Superior temporal gyrus (tissue), 1 donor: ENCODE measurements around the gene RAD51.
"Not testable (repeated sequence)": the region's sequence is repeated elsewhere in the genome, so short reads cannot be mapped to it uniquely, and the experiment has no call there.

Experiments
- DNase-seq: peaks from one replicate; pipeline ENCODE4 v3.0.0-alpha.2; 2016; ENCODE audit errors: extremely low spot score

RAD51 gene

DNA sequence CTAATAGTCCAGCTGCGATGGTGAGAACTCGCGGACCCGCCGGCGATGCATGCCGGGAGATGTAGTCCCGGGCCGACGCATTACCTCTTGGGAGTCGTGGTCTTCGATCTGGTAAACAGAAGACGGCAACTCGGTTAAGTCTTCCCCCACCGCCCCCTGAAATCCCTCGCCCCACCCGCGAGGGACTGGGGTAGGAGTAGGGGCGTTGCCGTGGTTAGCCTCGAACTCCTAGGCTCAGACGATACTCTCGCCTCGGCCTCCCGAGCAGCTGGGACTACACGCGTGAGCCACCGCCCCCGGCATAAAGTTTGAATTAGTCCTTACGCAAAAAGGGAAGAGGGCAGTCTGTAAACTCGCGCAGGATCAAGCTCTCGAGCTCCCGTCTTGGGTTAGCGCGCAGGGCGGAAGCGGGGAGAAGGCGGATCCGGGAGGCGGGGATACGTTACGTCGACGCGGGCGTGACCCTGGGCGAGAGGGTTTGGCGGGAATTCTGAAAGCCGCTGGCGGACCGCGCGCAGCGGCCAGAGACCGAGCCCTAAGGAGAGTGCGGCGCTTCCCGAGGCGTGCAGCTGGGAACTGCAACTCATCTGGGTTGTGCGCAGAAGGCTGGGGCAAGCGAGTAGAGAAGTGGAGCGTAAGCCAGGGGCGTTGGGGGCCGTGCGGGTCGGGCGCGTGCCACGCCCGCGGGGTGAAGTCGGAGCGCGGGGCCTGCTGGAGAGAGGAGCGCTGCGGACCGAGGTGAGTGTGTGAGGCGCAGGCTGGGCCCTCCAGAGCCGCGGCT, at the start of gene RAD51:
Gene RAD51, plus strand, starts transcription at position 487 of the 781 bp plus-strand sequence. CDS start 3,585 bp downstream, outside the sequence.
- peak; percentile 92 for DNase-seq

- DNase-seq: no peak
These were observed 47.5 kb upstream of the RAD51 start for GRCh38 chr15:40647523-40647922.

DNA sequence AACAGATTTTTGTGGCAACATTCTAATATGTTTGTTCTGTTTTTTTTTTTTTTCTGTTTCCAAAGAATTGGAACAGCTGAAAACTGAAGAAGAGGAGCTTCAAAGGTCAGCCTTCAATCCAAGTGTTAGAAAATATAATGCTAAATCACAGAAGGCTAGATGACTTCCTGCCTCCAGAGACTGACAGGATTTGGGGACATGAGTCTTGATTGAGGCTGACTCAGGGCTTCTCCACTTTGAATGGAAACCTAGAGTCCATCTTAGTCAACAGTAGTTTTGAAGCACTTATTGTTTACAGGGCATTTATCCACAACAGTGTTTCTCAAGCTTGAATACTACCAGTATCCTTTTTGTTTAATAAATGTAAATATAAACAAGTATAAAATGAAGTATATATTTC, 44.5 kb upstream of the RAD51 start:
- no peak for DNase-seq

DNA sequence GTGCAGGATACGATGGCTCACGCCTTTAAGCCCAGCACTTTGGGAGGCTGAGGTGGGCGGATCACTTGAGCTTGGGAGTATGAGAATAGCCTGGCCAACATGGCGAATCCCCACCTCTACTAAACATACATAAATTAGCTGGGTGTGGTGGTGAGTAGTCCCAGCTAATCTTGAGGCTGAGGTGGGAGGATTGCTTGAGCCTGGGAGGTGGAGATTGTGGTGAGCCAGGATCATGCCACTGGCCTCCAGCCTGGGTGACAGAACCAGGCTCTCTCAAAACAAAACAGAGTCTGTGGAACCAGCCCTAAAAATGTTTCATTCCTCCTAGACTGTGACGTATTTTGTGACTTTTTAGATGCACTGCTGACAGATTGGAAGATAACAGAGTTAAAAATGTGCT, 34.3 kb upstream of the RAD51 start:
- DNase-seq: no peak

GRCh38 chr15:40664909-40665308, 30.1 kb upstream of the RAD51 start:
- DNase-seq: no peak

GRCh38 chr15:40676290-40676689, 18.7 kb upstream of the RAD51 start:
- DNase-seq: not testable (repeated sequence)

GRCh38 chr15:40676906-40677305, 18.1 kb upstream of the RAD51 start:
- DNase-seq: not testable (repeated sequence)

- DNase-seq: no peak
These were observed 14.8 kb upstream of the RAD51 start for GRCh38 chr15:40680151-40680550.

- DNase-seq: not testable (repeated sequence)
These were observed 14.0 kb upstream of the RAD51 start for GRCh38 chr15:40680959-40681358.

GRCh38 chr15:40684381-40684780, 10.6 kb upstream of the RAD51 start:
- DNase-seq: no peak

DNA sequence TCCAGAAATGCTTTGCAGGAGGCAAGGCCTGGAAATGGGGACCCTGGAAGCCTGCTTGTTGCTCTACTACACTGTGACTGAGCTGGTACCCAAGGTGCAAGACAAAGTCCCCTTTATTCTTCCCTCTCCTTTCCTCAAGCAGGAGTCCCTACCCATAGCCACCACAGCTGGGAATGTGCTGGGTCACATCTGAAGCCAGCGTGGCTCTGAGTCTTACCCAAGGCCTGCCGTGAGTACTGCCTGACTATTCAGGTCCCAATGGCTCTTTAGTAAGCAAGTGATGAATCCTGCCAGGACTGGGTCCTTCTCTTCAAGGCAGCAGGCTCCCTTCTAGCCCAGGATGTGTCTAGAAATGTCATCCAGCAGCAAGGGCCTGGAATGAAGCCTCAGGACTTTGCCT, 9.6 kb upstream of the RAD51 start:
- DNase-seq: no peak

DNA sequence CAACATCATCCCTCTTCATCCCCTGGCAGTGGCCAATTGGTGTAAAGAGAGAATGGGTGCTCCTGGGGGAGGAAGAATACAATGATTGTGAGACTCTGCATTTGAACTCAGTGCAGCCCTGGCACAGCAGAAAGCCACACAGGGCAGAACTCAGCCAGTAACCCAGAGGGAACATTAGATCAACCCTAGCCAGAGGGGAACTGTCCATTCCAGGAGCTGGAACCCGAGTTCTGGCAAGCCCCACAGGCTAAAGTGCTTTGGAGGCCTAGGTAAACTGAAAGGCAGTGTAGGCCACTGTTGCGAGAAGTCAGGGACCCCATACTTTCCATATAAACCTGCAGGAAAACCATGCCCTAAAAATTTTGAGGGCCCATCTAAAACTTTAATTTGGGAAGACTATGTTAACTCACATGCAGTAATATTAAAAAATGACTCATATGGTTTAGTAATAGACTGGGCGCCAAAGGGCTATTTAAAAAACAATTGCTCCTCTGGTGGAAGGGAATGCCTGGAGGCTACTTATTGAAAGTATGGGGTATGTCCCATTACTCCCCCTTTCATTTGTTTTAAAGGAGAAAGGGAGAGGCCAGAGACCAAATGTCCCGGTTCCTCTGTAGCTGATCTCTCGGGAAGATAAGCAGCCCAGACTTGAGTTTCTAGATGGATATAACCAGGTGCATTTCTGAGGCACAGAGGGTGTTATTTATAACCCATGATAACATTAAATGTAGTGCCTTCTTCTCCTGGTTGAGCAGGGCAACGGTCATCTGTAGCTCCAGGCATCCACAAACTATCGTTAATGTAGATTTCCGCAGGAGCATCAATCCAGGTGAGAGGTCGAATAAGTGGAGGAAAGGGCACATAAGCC, 5.8 kb upstream of the RAD51 start:
- DNase-seq: no peak

DNA sequence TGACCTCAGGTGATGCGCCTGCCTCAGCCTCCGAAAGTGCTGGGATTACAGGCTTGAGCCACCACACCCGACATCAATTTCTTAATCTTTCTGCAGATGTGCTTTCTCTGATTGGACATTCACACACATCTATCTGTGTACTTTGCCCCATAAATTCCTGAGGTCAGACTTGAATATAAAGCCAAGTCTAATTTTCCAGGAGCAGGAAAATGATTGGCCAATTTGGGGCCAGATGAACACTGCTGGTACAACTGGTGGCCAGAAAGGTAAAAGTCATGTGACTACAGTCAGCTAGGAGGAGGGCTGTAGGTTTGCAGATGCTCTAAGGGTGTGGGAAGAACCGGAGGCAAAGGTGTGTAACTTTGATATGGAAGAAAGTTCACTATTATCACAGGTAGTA, 3.2 kb upstream of the RAD51 start:
- no peak for DNase-seq

DNA sequence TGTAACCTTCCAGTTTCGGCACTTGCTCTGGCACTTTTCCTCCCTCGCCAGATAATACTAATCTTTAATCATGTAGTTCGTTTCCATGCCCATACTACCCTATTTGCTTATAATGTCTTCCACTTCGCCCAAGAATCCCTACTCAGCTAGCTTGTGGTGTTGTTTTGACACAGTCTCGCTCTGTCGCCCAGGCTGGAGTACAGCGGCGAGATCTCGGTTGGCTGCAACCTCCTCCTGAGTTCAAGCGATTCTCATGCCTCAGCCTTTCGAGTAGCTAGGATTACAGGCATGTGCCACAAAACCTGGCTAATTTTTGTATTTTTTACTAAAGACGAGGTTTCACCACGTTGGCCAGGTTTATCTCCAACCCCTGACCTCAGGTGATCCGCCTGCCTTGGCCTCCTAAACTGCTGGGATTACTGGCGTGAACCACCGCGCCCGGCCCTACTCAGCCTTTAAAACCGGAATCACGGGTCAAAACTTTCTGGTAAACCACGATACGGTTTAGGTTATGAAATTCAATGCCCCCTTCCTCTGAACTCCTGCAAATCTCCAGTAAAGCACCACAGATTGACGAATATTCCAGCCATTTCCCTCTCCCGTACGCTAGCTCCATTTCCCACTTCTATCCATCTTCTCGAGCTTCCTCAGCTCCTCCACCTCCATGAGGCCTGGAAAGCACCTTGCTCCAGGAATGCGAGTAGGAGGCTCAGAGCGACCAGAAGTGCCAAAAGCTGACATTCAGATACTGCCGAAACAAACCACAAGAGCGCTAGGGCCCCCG, 878 bp upstream of the RAD51 start:
- DNase-seq: no peak

DNA sequence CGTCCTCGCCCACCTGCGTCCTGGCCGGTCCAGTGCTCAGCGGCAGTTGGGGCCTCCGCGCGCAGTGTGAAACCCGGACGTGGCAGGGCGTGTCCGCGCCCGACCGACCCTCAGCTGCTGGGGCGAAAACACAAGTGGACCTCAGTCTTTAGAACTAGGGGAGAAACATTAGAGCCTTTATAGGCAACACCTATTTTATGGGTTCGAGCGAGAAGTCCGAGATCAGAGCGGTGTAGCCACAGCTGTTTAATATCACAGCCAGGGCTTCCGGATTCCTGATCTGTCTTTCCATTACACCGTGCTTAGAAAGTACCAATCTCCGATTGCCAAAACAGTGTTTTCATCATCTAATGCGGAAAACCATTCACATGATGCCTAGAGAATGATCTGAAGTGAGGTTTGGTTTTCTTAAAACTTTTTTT, 506 bp downstream of the RAD51 start:
- no peak for DNase-seq

DNA sequence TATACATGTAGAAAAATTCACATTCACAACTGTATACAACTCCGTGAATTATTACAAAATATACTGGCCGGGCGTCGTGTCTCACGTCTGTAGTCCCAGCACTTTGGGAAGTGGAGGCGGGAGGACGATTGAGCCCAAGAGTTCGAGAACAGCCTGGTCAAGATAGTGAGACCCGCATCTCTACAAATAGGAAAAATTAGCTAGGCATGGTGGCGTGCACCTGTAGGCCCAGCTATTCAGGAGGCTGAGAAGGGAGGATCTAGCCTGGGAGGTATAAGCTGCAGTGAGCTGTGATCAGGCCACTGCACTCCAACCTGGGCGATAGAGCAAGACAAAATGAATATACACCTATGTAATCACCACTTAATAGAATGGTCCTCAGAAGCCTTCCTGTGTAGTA, 1.3 kb downstream of the RAD51 start:
- DNase-seq: no peak

DNA sequence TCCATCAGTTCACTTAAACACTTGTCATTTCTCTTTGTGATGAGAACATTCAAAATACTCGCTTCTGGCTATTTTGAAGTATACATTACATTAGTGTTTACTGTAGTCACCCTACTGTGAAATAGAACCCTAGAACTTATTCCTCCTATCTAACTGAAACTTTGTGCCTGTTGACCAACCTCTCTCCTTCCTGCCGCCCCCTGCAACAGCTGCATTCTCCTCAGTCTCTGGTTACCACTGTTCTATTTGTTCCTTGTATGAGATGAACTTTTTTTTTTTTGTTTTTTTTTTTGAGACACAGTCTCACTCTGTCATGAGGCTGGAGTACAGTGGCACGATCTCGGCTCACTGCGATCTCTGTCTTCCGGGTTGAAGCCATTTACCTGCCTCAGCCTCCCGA, 2.9 kb downstream of the RAD51 start:
- no peak for DNase-seq

GRCh38 chr15:40702077-40702476, 7.1 kb downstream of the RAD51 start:
- no peak for DNase-seq

- DNase-seq: no peak
These were observed 11.1 kb downstream of the RAD51 start for GRCh38 chr15:40706121-40706520.

- no peak for DNase-seq
These were observed 19.2 kb downstream of the RAD51 start for GRCh38 chr15:40714144-40714543.

GRCh38 chr15:40716165-40716564, 21.2 kb downstream of the RAD51 start:
- DNase-seq: no peak

DNA sequence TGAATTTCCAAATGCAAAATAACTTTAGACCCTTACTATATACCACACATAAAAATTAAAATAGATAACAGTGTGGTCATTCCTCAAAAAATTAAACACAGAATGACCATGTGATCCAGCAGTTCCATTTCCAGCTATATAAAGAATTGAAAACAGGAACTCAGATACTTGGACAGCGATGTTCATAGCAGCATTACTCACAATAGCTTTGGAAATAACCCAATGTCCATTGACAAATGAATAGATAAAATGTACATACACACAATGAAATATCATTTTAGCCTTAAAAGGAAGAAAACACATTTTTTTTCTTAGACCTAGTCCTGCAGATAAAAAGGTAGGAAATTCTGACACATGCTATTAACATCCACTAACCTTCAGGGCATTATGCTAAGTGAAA, 26.7 kb downstream of the RAD51 start:
- DNase-seq: no peak
